Mucosa of stomach (tissue), 1 donor: Measurements from ENCODE around the gene ZBTB43.
"Not testable (repeated sequence)": the region's sequence is repeated elsewhere in the genome, so short reads cannot be mapped to it uniquely, and the experiment has no call there.

ENCODE experiments used
- H3K27me3 ChIP-seq: one replicate; pipeline ENCODE4 v1.7.0; 2013; ENCODE audit warnings: mild to moderate bottlenecking, low read length; ENCODE audit not compliant: control insufficient read depth, insufficient read depth
- H3K36me3 ChIP-seq: one replicate; pipeline ENCODE4 v1.7.0; 2013; ENCODE audit warnings: low read length; ENCODE audit not compliant: control insufficient read depth, insufficient read depth
- H3K4me1 ChIP-seq: one replicate; pipeline ENCODE4 v1.7.0; 2013; ENCODE audit warnings: mild to moderate bottlenecking, low read length; ENCODE audit not compliant: control insufficient read depth, insufficient read depth
- H3K4me3 ChIP-seq: one replicate; pipeline ENCODE4 v1.7.0; 2013; ENCODE audit warnings: low read length
- H3K9ac ChIP-seq: one replicate; pipeline ENCODE4 v1.7.0; 2013; ENCODE audit warnings: mild to moderate bottlenecking, low read length, moderate library complexity
- H3K9me3 ChIP-seq: one replicate; pipeline ENCODE4 v1.7.0; 2013; ENCODE audit warnings: mild to moderate bottlenecking, low read length, moderate library complexity; ENCODE audit not compliant: control insufficient read depth
- donor health status: Pancreatic carcinoma.

Gene ZBTB43

GRCh38 chr9:126778696-126779095 is 26.1 kb upstream of the ZBTB43 start:
- not testable (repeated sequence) for H3K9ac ChIP-seq, H3K9me3 ChIP-seq, H3K4me3 ChIP-seq, H3K36me3 ChIP-seq, H3K4me1 ChIP-seq
- peaks cover 17% of the 10 kb centered on the region for H3K27me3 ChIP-seq

- Histone ChIP-seq H3K4me3 (no peak overlapping the region), H3K9me3 (no peaks in the 10 kb centered on the region), H3K36me3 (no peaks in the 10 kb centered on the region), H3K4me1 (no peaks in the 10 kb centered on the region), H3K27me3 (peaks cover 19% of the 10 kb centered on the region), H3K9ac (no peak overlapping the region)
Observed at GRCh38 chr9:126781186-126782052, 23.4 kb upstream of the ZBTB43 start.

DNA sequence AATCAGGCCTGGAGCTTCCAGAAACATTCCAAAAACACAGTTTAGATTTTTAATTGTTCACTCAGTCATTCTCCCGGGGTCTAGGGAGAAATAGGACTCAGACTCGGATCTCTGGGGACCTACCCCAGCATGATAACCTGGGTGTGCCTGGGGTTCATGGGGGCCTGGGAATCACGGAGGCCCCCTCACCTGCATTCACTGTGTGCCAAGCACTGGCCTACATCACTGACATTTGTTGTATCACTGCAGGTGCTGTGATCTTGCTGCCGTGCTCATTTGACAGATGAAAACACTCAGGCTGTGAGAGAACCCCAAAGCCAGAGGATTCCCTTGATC is 22.8 kb upstream of the ZBTB43 start:
- no peak overlapping the region for H3K4me3 ChIP-seq
- H3K9ac ChIP-seq, result no peak overlapping the region
- no peaks in the 10 kb centered on the region for H3K36me3 ChIP-seq
- H3K27me3 ChIP-seq, result peaks cover 19% of the 10 kb centered on the region
- no peaks in the 10 kb centered on the region for H3K9me3 ChIP-seq
- no peaks in the 10 kb centered on the region for H3K4me1 ChIP-seq

DNA sequence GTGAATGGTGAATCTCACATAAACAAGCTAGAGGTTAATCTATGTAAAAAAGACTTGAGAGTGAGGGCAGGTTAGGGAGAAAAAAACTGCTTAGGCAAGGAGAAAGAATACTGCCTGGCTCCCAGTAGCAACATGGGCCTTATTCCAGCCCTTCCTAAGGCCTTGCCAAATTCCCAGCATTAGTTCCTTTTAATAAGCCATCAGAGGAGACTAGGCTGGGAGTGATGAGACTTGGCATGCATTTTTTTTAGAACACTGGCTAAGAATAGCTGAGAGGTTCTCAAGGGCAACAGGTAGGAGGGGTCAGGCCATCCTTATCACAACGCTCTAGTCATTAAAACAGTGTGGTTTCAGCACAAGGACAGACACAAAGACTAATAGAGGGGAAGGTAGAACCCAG is 20.9 kb upstream of the ZBTB43 start:
- Histone ChIP-seq H3K27me3 (peaks cover 19% of the 10 kb centered on the region), H3K9ac (no peak overlapping the region), H3K4me3 (no peak overlapping the region)

DNA sequence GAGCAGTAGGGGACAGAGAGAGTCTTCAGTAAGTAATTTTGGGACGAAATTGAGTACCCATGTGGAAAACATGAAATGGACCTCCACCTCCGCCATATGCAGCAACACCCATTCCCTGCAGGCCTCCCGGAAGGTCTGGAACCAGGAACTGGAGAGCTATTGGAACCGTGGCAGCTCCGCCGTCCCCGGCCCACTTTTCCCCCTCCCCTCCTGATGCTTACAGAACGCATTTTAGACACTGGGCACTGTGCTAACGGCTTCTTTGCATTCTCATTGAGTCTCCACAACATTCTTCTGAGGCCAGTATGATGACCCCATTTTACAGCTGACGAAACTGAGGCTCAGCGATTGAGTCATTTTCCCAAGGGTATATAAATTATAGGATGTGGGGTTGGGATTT is 20.4 kb upstream of the ZBTB43 start:
- no peak overlapping the region for H3K4me3 ChIP-seq
- no peak overlapping the region for H3K9ac ChIP-seq
- no peaks in the 10 kb centered on the region for H3K4me1 ChIP-seq
- peaks cover 18% of the 10 kb centered on the region for H3K27me3 ChIP-seq
- H3K36me3 ChIP-seq, result no peaks in the 10 kb centered on the region
- H3K9me3 ChIP-seq, result no peaks in the 10 kb centered on the region

More for the DNA sequence above, 20.9 kb upstream of the ZBTB43 start:
- Histone ChIP-seq H3K9me3 (no peaks in the 10 kb centered on the region), H3K36me3 (no peaks in the 10 kb centered on the region), H3K4me1 (no peaks in the 10 kb centered on the region)

DNA sequence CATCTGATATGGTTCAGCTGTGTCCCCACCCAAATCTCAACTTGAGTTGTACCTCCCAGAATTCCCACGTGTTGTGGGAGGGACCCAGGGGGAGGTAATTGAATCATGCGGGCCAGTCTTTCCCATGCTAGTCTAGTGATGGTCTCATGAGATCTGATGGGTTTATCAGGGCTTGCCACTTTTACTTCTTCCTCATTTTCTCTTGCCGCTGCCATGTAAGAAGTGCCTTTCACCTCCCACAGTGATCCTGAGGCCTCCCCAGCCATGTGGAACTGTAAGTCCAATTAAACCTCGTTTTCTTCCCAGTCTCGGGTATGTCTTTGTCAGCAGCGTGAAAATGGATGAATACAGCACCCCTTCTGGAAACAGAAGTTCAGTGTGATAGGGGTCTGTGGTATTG is 20.0 kb upstream of the ZBTB43 start:
- H3K36me3 ChIP-seq, H3K9me3 ChIP-seq, H3K4me3 ChIP-seq, H3K4me1 ChIP-seq, H3K9ac ChIP-seq: not testable (repeated sequence)
- peaks cover 14% of the 10 kb centered on the region for H3K27me3 ChIP-seq

- H3K27me3 ChIP-seq, result peaks cover 6% of the 10 kb centered on the region
- H3K4me3 ChIP-seq, result no peak overlapping the region
- H3K36me3 ChIP-seq, result no peaks in the 10 kb centered on the region
- H3K9ac ChIP-seq, result no peak overlapping the region
- peaks cover 11% of the 10 kb centered on the region for H3K4me1 ChIP-seq
- H3K9me3 ChIP-seq, result no peaks in the 10 kb centered on the region
Observed at GRCh38 chr9:126788046-126788445, 16.8 kb upstream of the ZBTB43 start.

DNA sequence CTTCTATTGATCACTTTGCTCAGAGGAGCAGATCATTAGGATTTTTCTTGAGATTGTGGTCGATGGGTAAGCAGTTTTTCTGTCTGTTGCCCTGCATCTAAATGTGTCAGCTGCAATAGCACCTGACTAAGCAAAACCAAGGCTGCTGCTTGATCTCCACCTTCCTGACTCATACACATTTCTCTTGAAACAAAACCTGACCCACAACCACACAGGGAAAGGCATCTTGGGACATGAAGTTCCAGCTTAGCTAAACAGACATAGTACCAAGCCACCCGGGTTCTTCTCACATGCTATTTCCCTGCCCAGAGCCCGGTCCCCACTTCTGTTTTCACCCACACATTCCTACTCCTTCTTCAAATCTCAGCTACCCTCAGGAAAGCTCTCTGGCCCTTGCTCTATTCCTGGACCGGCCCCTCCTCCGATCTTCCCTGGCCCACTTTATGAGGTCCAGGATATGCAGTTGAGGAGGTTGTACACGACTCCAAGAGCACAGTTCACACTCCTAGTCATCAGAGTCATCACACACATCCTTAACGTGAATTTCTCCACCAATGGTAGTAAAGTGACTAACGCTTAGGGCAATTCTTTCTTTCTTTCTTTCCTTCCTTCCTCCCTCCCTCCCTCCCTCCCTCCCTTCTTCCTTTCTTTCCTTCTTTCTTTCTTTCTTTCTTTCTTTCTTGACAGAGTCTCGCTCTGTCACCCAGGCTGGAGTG is 16.0 kb upstream of the ZBTB43 start:
- Histone ChIP-seq H3K9ac (no peak overlapping the region), H3K27me3 (peaks cover 6% of the 10 kb centered on the region), H3K4me1 (peaks cover 11% of the 10 kb centered on the region)

DNA sequence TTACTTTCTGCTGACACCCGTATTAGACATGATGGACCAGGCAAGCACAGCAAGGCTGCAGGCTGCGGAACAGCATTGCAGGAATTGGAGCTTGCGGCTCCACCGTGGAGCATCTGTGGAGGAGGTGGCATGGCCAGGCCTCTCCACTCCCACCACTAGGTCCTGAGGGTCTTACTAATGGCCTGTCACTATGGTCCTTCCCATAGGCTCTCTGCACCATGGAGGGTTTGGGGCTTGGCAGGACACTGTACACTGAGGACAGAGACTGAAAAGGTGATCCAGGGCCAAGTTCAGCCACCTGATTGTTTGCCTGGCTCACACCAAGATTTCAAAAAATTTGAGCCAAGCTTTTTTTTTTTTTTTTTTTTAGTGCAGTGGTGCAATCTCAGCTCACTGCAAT is 14.3 kb upstream of the ZBTB43 start:
- Histone ChIP-seq H3K9me3 (no peaks in the 10 kb centered on the region), H3K4me1 (peaks cover 11% of the 10 kb centered on the region), H3K27me3 (peaks cover 6% of the 10 kb centered on the region), H3K36me3 (no peaks in the 10 kb centered on the region), H3K4me3 (no peak overlapping the region), H3K9ac (no peak overlapping the region)

More for the DNA sequence above, 16.0 kb upstream of the ZBTB43 start:
- no peaks in the 10 kb centered on the region for H3K36me3 ChIP-seq
- no peak overlapping the region for H3K4me3 ChIP-seq
- no peaks in the 10 kb centered on the region for H3K9me3 ChIP-seq

DNA sequence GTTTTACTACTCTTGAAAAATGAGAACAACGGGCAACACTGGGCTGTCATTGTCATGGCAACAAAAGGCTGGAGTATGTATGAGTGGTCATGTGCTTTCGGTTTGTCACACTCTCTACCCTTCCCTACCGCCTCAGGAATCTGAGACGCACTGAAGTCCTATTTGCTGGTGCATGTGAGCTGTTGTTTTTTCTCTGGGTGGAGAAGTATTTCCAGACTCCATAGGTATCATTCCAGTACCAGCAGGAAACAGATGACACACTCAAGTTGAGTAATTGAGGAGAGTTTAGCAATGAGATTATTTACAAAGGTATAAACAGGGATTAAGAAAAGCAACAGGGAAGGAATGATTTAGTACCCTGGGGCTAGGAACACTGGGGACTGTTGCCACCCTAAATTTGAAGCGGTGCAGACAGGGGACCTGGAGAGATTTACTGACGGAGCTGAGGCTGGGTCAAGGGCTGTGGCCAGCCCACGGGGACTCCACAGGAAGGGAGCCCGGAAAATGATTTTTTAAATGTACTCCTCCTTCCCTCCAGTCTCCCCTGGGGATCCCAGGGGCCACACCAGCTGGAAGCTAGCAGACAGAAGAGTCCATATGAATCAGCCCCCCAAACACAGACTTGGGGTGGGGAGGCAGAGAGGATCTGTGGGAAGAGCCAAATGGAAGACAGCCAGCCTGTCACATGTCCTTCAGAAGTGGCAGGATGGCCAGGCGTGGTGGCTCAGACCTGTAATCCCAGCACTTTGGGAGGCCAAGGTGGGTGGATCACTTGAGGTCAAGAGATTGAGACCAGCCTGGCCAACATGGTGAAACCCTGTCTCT is 13.2 kb upstream of the ZBTB43 start:
- no peak overlapping the region for H3K9ac ChIP-seq
- no peaks in the 10 kb centered on the region for H3K9me3 ChIP-seq
- H3K4me3 ChIP-seq, result no peak overlapping the region
- H3K27me3 ChIP-seq, result peaks cover 4% of the 10 kb centered on the region
- H3K36me3 ChIP-seq, result no peaks in the 10 kb centered on the region
- H3K4me1 ChIP-seq, result peaks cover 11% of the 10 kb centered on the region

GRCh38 chr9:126793686-126794417 is 11.0 kb upstream of the ZBTB43 start:
- Histone ChIP-seq H3K36me3 (no peaks in the 10 kb centered on the region), H3K9ac (no peak overlapping the region), H3K4me3 (no peak overlapping the region), H3K9me3 (no peaks in the 10 kb centered on the region), H3K27me3 (peaks cover 4% of the 10 kb centered on the region), H3K4me1 (peaks cover 11% of the 10 kb centered on the region)
